Mucosa of stomach (tissue), 1 donor: ENCODE results near the gene ATP1A2.
"Not testable (repeated sequence)": the region's sequence is repeated elsewhere in the genome, so short reads cannot be mapped to it uniquely, and the experiment has no call there.

Experiments used
- H3K27me3 ChIP-seq: one replicate; pipeline ENCODE4 v1.7.0; 2013; ENCODE audit warnings: mild to moderate bottlenecking, low read length; ENCODE audit not compliant: control insufficient read depth, insufficient read depth
- H3K36me3 ChIP-seq: one replicate; pipeline ENCODE4 v1.7.0; 2013; ENCODE audit warnings: low read length; ENCODE audit not compliant: control insufficient read depth, insufficient read depth
- H3K4me1 ChIP-seq: one replicate; pipeline ENCODE4 v1.7.0; 2013; ENCODE audit warnings: mild to moderate bottlenecking, low read length; ENCODE audit not compliant: control insufficient read depth, insufficient read depth
- H3K4me3 ChIP-seq: one replicate; pipeline ENCODE4 v1.7.0; 2013; ENCODE audit warnings: low read length
- H3K9ac ChIP-seq: one replicate; pipeline ENCODE4 v1.7.0; 2013; ENCODE audit warnings: mild to moderate bottlenecking, low read length, moderate library complexity
- H3K9me3 ChIP-seq: one replicate; pipeline ENCODE4 v1.7.0; 2013; ENCODE audit warnings: mild to moderate bottlenecking, low read length, moderate library complexity; ENCODE audit not compliant: control insufficient read depth
- donor health status: Pancreatic carcinoma.

The ATP1A2 gene

DNA sequence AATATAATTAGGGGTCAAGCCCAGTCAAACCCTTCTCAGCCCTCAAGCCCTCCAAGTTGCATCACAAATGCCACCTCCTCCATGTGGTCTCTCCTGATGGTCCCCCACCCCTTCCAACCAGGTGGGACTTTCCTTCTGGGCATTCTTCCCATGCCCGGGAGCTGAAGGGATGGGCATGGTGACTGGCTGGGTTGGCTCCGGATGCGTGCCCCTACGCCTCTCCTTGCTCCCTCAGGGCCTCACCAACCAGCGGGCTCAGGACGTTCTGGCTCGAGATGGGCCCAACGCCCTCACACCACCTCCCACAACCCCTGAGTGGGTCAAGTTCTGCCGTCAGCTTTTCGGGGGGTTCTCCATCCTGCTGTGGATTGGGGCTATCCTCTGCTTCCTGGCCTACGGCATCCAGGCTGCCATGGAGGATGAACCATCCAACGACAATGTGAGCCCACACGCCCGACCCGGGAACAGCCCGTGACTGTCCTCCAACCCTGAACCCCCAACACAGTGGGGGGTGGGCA, 7.5 kb downstream of the ATP1A2 start:
- no peaks in the 10 kb centered on the region for H3K9me3 ChIP-seq
- no peak overlapping the region for H3K4me3 ChIP-seq
- no peaks in the 10 kb centered on the region for H3K36me3 ChIP-seq
- H3K9ac ChIP-seq: no peak overlapping the region
- H3K27me3 ChIP-seq: peaks cover 3% of the 10 kb centered on the region
- no peaks in the 10 kb centered on the region for H3K4me1 ChIP-seq

GRCh38 chr1:160123726-160124125, 8.2 kb downstream of the ATP1A2 start:
- H3K4me1 ChIP-seq: no peaks in the 10 kb centered on the region
- peaks cover 3% of the 10 kb centered on the region for H3K27me3 ChIP-seq
- H3K9me3 ChIP-seq: no peaks in the 10 kb centered on the region
- H3K9ac ChIP-seq: no peak overlapping the region
- H3K4me3 ChIP-seq: no peak overlapping the region
- no peaks in the 10 kb centered on the region for H3K36me3 ChIP-seq

DNA sequence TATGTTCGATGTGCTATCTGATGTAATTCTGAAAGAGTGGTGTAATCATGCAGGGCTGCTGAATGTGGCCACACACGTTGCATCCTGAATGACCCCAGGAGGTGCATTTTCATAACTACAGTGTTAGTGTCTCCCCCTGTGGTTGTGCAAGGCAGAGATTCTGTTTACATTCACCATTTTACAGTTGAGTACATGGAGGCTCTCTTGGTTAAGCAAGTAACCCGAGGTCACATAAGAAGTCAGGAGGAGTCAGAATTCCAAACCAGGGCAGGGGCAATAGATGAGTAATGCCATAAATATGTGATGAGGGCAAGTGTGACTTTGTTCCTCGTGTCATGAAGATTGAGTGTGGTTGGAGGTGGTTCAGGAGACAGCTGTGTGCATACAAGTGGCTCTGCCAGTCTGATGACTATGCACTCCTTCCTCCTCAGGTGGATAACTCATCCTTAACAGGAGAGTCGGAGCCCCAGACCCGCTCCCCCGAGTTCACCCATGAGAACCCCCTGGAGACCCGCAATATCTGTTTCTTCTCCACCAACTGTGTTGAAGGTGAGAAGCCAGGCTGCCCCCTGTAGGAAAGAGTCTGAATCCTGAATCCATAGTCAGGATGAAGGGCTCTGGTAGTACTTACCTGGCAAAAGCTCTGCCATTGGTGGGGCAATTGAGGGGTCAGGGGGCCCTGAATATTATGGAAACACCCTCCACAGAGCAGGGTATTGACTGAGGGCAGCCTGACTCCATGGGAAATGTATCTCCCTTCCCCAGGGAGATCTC, 9.3 kb downstream of the ATP1A2 start:
- H3K9me3 ChIP-seq: no peaks in the 10 kb centered on the region
- no peak overlapping the region for H3K4me3 ChIP-seq
- H3K9ac ChIP-seq: no peak overlapping the region
- H3K4me1 ChIP-seq: no peaks in the 10 kb centered on the region
- peaks cover 2% of the 10 kb centered on the region for H3K27me3 ChIP-seq
- H3K36me3 ChIP-seq: no peaks in the 10 kb centered on the region

DNA sequence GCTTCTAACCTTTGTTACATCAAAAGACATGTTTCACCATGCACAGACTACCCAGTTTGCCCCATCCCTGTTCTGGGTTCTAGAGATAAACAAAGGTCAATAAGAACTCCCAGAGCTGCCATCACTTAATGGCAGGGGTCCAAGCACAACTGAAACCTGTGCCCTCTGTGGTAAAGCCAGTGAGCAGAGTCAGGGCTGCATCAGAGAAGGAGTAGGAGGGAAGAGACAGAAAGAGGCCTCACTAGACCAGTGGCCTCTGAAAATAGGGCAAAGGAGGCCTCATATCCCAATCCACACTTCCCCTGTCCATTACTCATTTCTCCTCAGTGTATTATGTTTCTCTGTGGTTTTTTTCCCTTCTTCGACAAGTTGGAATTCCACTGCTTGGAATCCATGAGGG, 10.2 kb downstream of the ATP1A2 start:
- Histone ChIP-seq H3K27me3 (peaks cover 8% of the 10 kb centered on the region), H3K9me3 (no peaks in the 10 kb centered on the region), H3K4me1 (no peaks in the 10 kb centered on the region), H3K4me3 (no peak overlapping the region), H3K9ac (no peak overlapping the region), H3K36me3 (no peaks in the 10 kb centered on the region)

DNA sequence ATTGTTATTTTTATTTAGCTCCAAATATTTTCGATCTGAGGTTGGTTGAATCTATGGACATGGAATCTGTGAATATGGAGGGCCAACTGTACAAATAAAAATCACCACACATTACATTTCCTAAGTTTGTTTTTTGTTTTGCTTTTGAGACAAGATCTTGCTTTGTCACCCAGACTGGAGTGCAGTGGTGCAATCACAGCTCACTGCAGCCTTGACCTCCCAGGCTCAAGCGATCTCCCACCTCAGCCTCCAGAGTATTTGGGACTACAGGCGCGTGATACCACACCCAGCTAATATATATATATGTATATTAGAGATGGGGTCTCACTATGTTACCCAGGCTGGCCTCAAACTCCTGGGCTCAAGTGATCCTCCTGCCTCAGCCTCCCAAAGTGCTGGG, 10.8 kb downstream of the ATP1A2 start:
- H3K36me3 ChIP-seq: not testable (repeated sequence)

DNA sequence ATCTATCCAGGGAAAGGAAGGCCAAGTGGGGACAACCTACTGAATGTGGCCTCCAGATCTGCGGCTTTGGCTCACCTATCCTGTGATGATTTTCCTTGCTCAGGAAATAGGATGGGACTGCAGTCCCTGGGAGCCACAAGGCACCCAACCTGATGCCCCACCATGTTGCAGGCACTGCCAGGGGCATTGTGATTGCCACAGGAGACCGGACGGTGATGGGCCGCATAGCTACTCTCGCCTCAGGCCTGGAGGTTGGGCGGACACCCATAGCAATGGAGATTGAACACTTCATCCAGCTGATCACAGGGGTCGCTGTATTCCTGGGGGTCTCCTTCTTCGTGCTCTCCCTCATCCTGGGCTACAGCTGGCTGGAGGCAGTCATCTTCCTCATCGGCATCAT, 11.8 kb downstream of the ATP1A2 start:
- Histone ChIP-seq H3K4me1 (no peaks in the 10 kb centered on the region), H3K4me3 (no peak overlapping the region), H3K9me3 (no peaks in the 10 kb centered on the region), H3K27me3 (peaks cover 8% of the 10 kb centered on the region), H3K9ac (no peak overlapping the region), H3K36me3 (no peaks in the 10 kb centered on the region)

More for the DNA sequence above, 10.8 kb downstream of the ATP1A2 start:
- not testable (repeated sequence) for H3K4me1 ChIP-seq, H3K9ac ChIP-seq, H3K27me3 ChIP-seq, H3K4me3 ChIP-seq, H3K9me3 ChIP-seq

GRCh38 chr1:160127865-160128523, 12.4 kb downstream of the ATP1A2 start:
- H3K9ac ChIP-seq: no peak overlapping the region
- no peaks in the 10 kb centered on the region for H3K36me3 ChIP-seq

GRCh38 chr1:160128636-160129035, 13.1 kb downstream of the ATP1A2 start:
- Histone ChIP-seq H3K9ac (no peak overlapping the region), H3K36me3 (no peaks in the 10 kb centered on the region), H3K4me3 (no peak overlapping the region), H3K9me3 (no peaks in the 10 kb centered on the region), H3K27me3 (peaks cover 8% of the 10 kb centered on the region), H3K4me1 (no peaks in the 10 kb centered on the region)

More at GRCh38 chr1:160127865-160128523, 12.4 kb downstream of the ATP1A2 start:
- Histone ChIP-seq H3K27me3 (peaks cover 8% of the 10 kb centered on the region), H3K4me3 (no peak overlapping the region), H3K9me3 (no peaks in the 10 kb centered on the region), H3K4me1 (no peaks in the 10 kb centered on the region)

DNA sequence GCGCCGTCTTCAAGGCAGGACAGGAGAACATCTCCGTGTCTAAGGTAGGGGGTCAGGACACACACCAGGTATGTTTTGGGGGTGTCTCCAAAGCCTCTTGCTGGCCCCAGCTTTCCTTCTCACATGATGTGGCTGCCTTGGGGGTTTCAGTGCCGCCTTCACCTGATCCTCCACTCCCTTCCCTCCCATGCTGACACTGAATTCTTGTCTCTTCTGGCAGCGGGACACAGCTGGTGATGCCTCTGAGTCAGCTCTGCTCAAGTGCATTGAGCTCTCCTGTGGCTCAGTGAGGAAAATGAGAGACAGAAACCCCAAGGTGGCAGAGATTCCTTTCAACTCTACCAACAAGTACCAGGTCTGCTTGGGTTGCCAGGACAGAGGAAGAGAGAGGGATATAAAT, 13.5 kb downstream of the ATP1A2 start:
- no peaks in the 10 kb centered on the region for H3K4me1 ChIP-seq
- H3K9me3 ChIP-seq: no peaks in the 10 kb centered on the region
- no peaks in the 10 kb centered on the region for H3K36me3 ChIP-seq
- H3K9ac ChIP-seq: no peak overlapping the region
- peaks cover 8% of the 10 kb centered on the region for H3K27me3 ChIP-seq
- H3K4me3 ChIP-seq: no peak overlapping the region

GRCh38 chr1:160129558-160129957, 14.0 kb downstream of the ATP1A2 start:
- H3K36me3 ChIP-seq: no peaks in the 10 kb centered on the region
- H3K4me1 ChIP-seq: no peaks in the 10 kb centered on the region
- H3K9me3 ChIP-seq: no peaks in the 10 kb centered on the region
- peaks cover 8% of the 10 kb centered on the region for H3K27me3 ChIP-seq
- no peak overlapping the region for H3K4me3 ChIP-seq
- H3K9ac ChIP-seq: no peak overlapping the region

DNA sequence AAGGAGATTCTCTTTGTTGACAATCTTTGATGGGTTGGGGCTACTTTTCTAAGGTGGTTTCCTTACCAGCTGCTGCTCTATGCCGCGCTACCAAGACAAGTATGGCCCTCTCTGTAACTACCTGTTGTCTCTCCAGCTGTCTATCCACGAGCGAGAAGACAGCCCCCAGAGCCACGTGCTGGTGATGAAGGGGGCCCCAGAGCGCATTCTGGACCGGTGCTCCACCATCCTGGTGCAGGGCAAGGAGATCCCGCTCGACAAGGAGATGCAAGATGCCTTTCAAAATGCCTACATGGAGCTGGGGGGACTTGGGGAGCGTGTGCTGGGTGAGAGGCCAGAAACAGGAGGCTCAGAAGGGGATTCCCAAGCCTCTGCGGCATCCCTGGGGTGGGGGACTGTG, 14.4 kb downstream of the ATP1A2 start:
- H3K4me1 ChIP-seq: no peaks in the 10 kb centered on the region
- H3K4me3 ChIP-seq: no peak overlapping the region
- no peaks in the 10 kb centered on the region for H3K36me3 ChIP-seq
- no peak overlapping the region for H3K9ac ChIP-seq
- peaks cover 8% of the 10 kb centered on the region for H3K27me3 ChIP-seq
- no peaks in the 10 kb centered on the region for H3K9me3 ChIP-seq

DNA sequence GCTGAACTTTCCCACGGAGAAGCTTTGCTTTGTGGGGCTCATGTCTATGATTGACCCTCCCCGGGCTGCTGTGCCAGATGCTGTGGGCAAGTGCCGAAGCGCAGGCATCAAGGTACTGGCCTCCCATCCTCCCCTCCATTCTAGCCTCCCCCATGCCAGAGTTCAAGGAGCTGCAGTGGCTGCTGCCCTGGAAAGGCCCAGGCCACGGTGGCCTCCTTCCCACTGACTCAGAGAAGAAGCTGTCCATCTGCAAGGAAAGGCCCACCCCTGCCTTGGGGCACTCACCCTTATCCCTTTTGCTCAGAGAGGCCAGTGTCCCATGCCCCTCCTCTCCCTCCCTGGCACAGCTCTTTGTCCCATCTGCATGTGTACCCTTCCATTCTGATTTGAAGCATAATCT, 14.9 kb downstream of the ATP1A2 start:
- Histone ChIP-seq H3K9ac (no peak overlapping the region), H3K4me3 (no peak overlapping the region), H3K9me3 (no peaks in the 10 kb centered on the region), H3K36me3 (no peaks in the 10 kb centered on the region), H3K4me1 (no peaks in the 10 kb centered on the region), H3K27me3 (peaks cover 8% of the 10 kb centered on the region)
